Keratinocyte (primary cell): ENCODE results near the gene WBP1L. TPM values are rescaled to one million over a fixed set of nuclear protein-coding genes. Genes with fewer than 3 reads are reported as not detected.

Source experiments
- DNase-seq: peaks from one replicate; pipeline ENCODE4 v3.0.0-alpha.2; 2011; ENCODE audit warnings: low read depth, missing footprints, low spot score
- FAIRE-seq: peaks from 2 replicates; lab custom pipeline; 2011; peaks lifted over from hg19 to GRCh38; lab: Jason Lieb, UNC
- H2AFZ ChIP-seq: 2 replicates; pipeline ENCODE4 v1.6.0; 2012; ENCODE audit warnings: low read length, control low read depth, inconsistent platforms; ENCODE audit not compliant: control insufficient read depth
- H3K27ac ChIP-seq: 2 replicates; pipeline ENCODE4 v1.5.1; 2011; ENCODE audit warnings: low read length; ENCODE audit not compliant: control insufficient read depth, insufficient read depth
- H3K27me3 ChIP-seq: 3 replicates; pipeline ENCODE4 v1.6.0; 2011; ENCODE audit warnings: low read length; ENCODE audit not compliant: control insufficient read depth, insufficient read depth; ENCODE audit errors: extremely low read depth
- H3K36me3 ChIP-seq, 2 experiments: 2 replicates in 1 of 2; 3 replicates in 1 of 2; pipeline ENCODE4 v1.5.1; 2011; ENCODE audit warnings: low read length in 2 of 2, mild to moderate bottlenecking in 1 of 2; ENCODE audit not compliant: control insufficient read depth in 2 of 2, insufficient read depth in 2 of 2; ENCODE audit errors: extremely low read depth in 1 of 2
- H3K4me1 ChIP-seq: 3 replicates; pipeline ENCODE4 v1.5.1; 2011; ENCODE audit warnings: low read length; ENCODE audit not compliant: control insufficient read depth, insufficient read depth; ENCODE audit errors: extremely low read depth
- H3K4me2 ChIP-seq: 3 replicates; pipeline ENCODE4 v1.6.0; 2011; ENCODE audit warnings: low read depth, low read length; ENCODE audit not compliant: control insufficient read depth, insufficient read depth; ENCODE audit errors: extremely low read depth
- H3K4me3 ChIP-seq, 3 experiments: fragments of 200-600 bp in 1 of 3; sonication (generic) in 1 of 3; 2 replicates in 2 of 3; 3 replicates in 1 of 3; pipeline ENCODE4 v1.5.1; 2011 to 2016; ENCODE audit warnings: low read length in 3 of 3, mild to moderate bottlenecking in 3 of 3, control low read depth in 2 of 3, inconsistent platforms in 1 of 3, low read depth in 1 of 3, mixed read lengths in 1 of 3, mixed run types in 1 of 3, moderate library complexity in 1 of 3; ENCODE audit not compliant: control insufficient read depth in 2 of 3, insufficient read depth in 2 of 3; ENCODE audit errors: extremely low read depth in 1 of 3
- H3K79me2 ChIP-seq: 2 replicates; pipeline ENCODE4 v1.6.0; 2012; ENCODE audit warnings: low read length; ENCODE audit not compliant: control insufficient read depth, insufficient read depth
- H3K9ac ChIP-seq: 3 replicates; pipeline ENCODE4 v1.6.0; 2011; ENCODE audit warnings: low read length; ENCODE audit not compliant: control insufficient read depth, insufficient read depth; ENCODE audit errors: extremely low read depth
- H3K9me1 ChIP-seq: 3 replicates; pipeline ENCODE4 v1.6.0; 2011; ENCODE audit warnings: low read length; ENCODE audit not compliant: control insufficient read depth, insufficient read depth; ENCODE audit errors: extremely low read depth
- H3K9me3 ChIP-seq: 2 replicates; pipeline ENCODE4 v1.5.1; 2012; ENCODE audit warnings: low read depth, low read length; ENCODE audit not compliant: control insufficient read depth
- H4K20me1 ChIP-seq: 3 replicates; pipeline ENCODE4 v1.6.0; 2011; ENCODE audit warnings: low read length; ENCODE audit not compliant: control insufficient read depth, insufficient read depth; ENCODE audit errors: extremely low read depth
- EZH2 ChIP-seq: IDR thresholded peaks from one replicate; pipeline ENCODE4 v1.6.1; 2012; ENCODE audit warnings: inconsistent platforms, mild to moderate bottlenecking, low read length, moderate library complexity
- dilution Hi-C: fragments of 300-500 bp; cut with MboI; formaldehyde crosslinking; loops from one replicate; pipeline ENCODE4 v1.7.0; 2020; ENCODE audit warnings: low sequenced_read_pairs; ENCODE audit not compliant: extremely low pct_ligation_motif_present
- polyA plus RNA-seq, 5 experiments: library from polyadenylated mRNA; depleted of rRNA in 3 of 5; stranded (reverse) in 3 of 5; stranded (forward) in 1 of 5; unstranded in 1 of 5; fragments of >200 nt; gene quantifications; 1 replicate in 1 of 5; 2 replicates in 3 of 5; 3 replicates in 1 of 5; pipeline versions ENCODE4 v1.2.1 to v1.2.3, GENCODE V29; 2011 to 2012; ENCODE audit warnings: missing spikeins in 2 of 5, low read depth in 1 of 5, low replicate concordance in 1 of 5
- TF ChIP-seq, protein P1 (sequence below), 3 experiments: IDR thresholded peaks in 1 of 3; conservative IDR thresholded peaks in 1 of 3; optimal IDR thresholded peaks in 1 of 3; 2 replicates in 2 of 3; 3 replicates in 1 of 3; pipeline versions ENCODE3 to v1.5.1; 2011; ENCODE audit warnings: low read length in 3 of 3, mild to moderate bottlenecking in 3 of 3, moderate library complexity in 2 of 3, control low read depth in 1 of 3, inconsistent platforms in 1 of 3; ENCODE audit not compliant: insufficient read depth in 2 of 3; ENCODE audit errors: extremely low read depth in 1 of 3

Gene WBP1L
- polyA plus RNA-seq, 1 donor (not counting 4 experiments of a cell fraction or from before 2014, with no cell fraction given): 24.3 TPM

GRCh38 chr10:102770108-102770482 lies 26.3 kb downstream of the WBP1L start:
- FAIRE-seq (no peak), DNase-seq (no peak)
- TF ChIP-seq, protein P1, sequence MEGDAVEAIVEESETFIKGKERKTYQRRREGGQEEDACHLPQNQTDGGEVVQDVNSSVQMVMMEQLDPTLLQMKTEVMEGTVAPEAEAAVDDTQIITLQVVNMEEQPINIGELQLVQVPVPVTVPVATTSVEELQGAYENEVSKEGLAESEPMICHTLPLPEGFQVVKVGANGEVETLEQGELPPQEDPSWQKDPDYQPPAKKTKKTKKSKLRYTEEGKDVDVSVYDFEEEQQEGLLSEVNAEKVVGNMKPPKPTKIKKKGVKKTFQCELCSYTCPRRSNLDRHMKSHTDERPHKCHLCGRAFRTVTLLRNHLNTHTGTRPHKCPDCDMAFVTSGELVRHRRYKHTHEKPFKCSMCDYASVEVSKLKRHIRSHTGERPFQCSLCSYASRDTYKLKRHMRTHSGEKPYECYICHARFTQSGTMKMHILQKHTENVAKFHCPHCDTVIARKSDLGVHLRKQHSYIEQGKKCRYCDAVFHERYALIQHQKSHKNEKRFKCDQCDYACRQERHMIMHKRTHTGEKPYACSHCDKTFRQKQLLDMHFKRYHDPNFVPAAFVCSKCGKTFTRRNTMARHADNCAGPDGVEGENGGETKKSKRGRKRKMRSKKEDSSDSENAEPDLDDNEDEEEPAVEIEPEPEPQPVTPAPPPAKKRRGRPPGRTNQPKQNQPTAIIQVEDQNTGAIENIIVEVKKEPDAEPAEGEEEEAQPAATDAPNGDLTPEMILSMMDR (optimal IDR thresholded peaks at IDR 0.05 in 1 of 3, IDR thresholded peaks at IDR 0.05 in 1 of 3, conservative IDR thresholded peaks at IDR 0.05 in 1 of 3; ENCODE audit: extremely low read depth in 1 of 3, insufficient read depth in 2 of 3, low read length in 3 of 3): no peak
- no peak for TF ChIP-seq EZH2
- Histone ChIP-seq H3K9me3 (no peaks in the 10 kb centered on the region), H3K4me2 (peak overlapping the region; percentile 74), H3K79me2 (peaks cover 7% of the 10 kb centered on the region), H4K20me1 (no peaks in the 10 kb centered on the region), H3K4me3 (peak overlapping the region in 2 of 3 experiments; percentile 7 to 26), H3K27ac (peak overlapping the region; percentile 83), H3K9me1 (no peaks in the 10 kb centered on the region), H3K36me3 (no peaks in the 10 kb centered on the region), H3K4me1 (peaks cover 63% of the 10 kb centered on the region), H3K9ac (peak overlapping the region; percentile 62), H3K27me3 (no peaks in the 10 kb centered on the region), H2AFZ (no peak overlapping the region)
- dilution Hi-C loops: no loop called here

DNA sequence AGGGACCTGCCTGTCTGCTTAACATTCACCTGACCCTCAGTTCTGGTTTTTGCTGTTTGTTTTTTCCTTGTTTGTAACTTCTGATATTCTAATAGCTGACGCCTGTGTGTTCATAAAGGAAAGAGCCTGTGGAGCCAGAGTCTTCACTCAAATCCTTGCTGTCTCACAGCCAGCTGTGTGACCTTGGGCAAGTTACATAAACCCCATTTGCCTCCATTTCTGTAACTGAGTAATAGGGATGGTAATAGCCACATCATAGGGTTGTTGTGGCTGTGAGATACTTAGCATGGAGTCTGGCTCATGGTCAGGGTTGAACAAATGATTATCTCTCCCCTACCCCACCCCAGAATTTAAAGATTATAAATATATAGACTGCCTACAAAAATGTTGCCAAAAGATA lies 27.0 kb downstream of the WBP1L start:
- H4K20me1 ChIP-seq: no peaks in the 10 kb centered on the region
- TF ChIP-seq, protein P1 (optimal IDR thresholded peaks at IDR 0.05 in 1 of 3, IDR thresholded peaks at IDR 0.05 in 1 of 3, conservative IDR thresholded peaks at IDR 0.05 in 1 of 3; ENCODE audit: extremely low read depth in 1 of 3, insufficient read depth in 2 of 3, low read length in 3 of 3): no peak
- TF ChIP-seq EZH2: no peak
- H3K9me3 ChIP-seq: no peaks in the 10 kb centered on the region
- dilution Hi-C loops: no loop called here
- H2AFZ ChIP-seq: no peak overlapping the region
- peaks cover 67% of the 10 kb centered on the region for H3K4me1 ChIP-seq
- H3K9me1 ChIP-seq: no peaks in the 10 kb centered on the region
- no peak for FAIRE-seq
- H3K4me2 ChIP-seq: peak overlapping the region; percentile 74
- H3K4me3 ChIP-seq: peak overlapping the region in 1 of 3 experiments; percentile 26
- no peaks in the 10 kb centered on the region for H3K27me3 ChIP-seq
- no peak for DNase-seq
- peak overlapping the region; percentile 62 for H3K9ac ChIP-seq
- peaks cover 7% of the 10 kb centered on the region for H3K79me2 ChIP-seq
- peak overlapping the region; percentile 83 for H3K27ac ChIP-seq
- H3K36me3 ChIP-seq: no peaks in the 10 kb centered on the region
